ENCODE measurements around the gene TRIM62.
A peak's percentile ranks its signal among the peaks of the same experiment; 100 is the strongest.

- TF ChIP-seq CTCF (IDR thresholded peaks at IDR 0.05; ENCODE audit: insufficient read depth, low read length, poor library complexity, severe bottlenecking) (peak; percentile 85), EZH2phosphoT487 (conservative IDR thresholded peaks at IDR 0.05; ENCODE audit: low read length) (no peak)
Observed at GRCh38 chr1:33127001-33127823, 54.6 kb downstream of the TRIM62 start.
